Activated gamma-delta T cell (primary cell): ENCODE data around the gene HNRNPA3.
"Not testable (repeated sequence)": the region's sequence is repeated elsewhere in the genome, so short reads cannot be mapped to it uniquely, and the experiment has no call there.

Experiments used
- DNase-seq: peaks from one replicate; lab custom pipeline; 2025; lab: John Stamatoyannopoulos, UW

The HNRNPA3 gene

DNA sequence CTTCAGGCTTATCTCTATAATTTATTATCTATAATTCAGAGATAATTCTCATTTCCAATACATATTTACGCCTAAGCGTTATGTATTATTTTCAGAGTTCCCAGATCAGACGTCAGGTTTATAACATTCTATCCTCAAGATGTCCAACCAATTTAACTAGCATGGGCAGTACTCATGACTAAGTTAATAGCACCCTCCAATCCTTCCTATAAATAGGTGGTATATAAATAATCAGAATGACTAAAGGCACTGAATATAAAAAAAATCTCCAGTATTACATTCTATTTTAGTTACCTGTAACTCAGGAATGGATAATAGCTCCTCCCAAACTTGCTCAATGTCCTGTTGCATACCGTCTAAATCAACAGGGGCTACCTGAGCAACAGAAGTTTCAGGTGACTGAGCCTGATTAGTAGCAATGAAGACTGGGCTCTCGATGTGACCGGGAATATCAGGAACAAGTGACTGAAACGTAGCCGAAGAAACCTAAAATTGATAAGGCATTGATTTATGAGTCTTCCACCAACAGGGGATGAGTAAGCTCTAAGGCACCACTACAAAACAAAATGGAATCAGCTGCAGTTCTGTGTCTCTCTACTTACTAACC is 19.6 kb downstream of the HNRNPA3 start:
- no peak for DNase-seq

DNA sequence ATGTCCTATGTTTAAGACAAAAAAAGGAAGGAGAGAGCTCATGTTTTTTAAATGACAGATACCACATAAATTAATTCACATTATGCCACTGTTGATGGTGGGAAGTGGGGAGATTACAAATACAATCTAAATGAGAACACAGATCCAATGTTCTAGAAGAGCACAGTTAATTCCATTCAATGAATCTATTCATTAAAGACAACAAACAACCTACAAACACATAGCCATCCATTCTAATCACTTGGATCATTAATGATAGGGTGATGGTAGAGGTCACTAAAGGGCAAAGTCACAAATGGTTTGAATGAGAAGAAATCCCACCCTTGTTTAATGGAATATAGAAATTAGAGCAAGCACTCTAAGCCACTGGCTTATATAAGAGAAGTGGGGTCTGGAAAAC is 21.7 kb downstream of the HNRNPA3 start:
- DNase-seq = no peak

DNA sequence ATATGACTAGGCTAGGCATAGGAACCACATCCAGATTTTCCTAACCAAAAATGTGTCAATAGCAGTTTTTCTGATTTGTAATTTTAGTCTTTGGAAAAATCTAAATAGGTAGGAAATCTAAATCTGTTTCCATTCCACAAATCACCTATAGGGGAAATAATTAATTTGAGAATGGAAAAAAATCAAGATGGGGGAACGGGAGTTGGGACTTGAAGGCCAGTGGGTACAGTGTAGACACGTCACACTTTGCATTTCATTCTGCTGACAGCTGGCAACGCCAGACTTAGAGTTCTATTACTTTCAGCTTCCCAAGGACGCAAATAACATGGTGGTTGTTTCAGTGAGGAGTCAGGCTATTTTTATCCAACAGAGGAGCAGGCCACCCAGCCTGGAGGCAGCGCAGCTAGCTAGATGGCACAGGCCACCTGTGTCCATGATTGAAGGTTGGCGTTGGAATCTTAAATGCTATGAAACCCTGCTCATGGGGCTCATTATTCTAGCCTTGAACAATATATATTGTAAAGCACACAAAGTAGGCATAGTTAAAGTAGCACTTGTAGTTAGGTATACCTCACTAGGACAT is 23.4 kb downstream of the HNRNPA3 start:
- DNase-seq = no peak

DNA sequence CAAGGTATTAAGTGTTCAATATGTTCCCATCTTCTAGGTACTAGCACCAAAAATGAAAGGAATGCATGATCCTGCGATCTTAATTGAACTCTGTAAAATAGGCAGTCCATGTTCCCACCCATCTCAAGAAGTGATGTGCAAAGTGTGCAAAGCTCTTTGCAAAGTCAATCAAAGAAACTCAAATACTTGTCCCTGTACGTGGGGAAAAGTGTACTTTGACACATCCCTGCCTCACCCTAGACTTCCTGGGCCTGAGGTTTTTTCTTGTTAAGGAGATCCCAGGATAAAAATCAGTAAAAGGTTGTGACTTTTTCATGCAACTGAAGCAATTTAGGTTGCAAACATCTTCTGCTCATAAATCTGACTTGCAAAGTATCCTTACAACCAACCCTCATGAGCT is 25.3 kb downstream of the HNRNPA3 start:
- no peak for DNase-seq

DNA sequence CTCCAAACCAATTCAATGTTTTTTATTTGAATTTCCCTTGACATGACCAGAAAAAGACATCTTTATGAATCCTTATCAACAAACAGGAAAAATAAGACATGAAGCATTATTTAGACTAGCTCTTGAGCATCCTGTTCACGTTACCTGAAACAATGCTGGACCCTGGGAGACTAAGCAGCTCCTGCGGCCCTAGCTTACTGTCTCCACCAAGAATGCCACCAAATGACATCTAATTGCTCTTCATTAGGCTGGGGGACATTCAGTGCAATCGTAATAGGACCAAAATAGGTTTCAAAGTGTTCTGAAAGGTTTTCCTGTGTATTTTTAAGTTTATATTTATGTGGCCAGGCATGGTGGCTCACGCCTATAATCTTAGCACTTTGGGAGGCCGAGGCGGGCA is 26.5 kb downstream of the HNRNPA3 start:
- no peak for DNase-seq

DNA sequence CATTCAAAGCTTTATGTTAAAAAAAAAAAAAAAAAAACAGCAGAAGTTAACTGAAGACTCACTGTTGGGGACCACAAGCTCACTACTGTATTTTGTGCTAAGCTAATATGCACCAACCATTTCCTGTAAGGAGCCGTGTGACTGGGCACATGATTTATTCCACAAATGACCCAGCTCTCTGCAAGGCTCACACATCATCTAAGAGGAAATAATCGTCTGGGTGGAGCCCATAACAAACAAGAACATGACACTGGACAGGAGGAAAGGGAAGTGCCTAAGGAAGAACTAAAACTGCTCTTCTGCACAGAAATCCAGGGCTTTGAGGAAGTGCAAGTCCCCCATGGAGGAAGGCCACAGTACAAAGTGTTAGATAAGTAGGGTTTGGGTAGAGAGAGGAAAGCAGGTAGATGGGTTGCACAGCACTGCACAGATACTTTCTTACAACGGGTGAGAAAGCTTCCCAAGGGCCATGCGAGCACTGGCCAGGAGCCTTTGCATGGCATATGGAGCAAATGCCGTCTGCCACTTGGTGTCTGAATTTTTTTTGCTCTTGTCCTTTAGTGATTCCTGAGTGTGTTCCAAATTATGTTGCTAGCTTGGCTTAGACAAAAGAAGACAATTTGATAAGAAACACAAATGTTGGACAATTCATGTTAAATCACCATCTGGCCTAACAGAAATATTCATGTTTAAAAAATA is 27.5 kb downstream of the HNRNPA3 start:
- DNase-seq = no peak

DNA sequence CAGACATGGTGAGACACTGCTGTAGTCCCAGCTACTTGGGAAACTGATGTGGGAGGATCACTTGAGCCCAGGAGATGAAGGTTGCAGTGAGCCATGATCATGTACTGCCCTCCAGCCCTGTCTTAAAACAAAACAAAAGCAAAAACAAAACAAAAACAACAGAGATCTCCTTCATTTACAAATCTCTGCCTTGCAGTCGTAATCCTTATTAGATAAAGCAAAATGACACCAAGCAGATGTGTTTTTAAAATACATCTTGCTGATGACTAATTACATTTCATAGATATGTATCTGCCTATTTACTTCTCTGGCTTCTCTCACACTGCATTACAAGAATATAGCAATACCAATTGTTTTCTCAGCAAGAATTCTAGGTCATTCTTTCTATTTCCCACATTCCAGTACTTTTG is 29.1 kb downstream of the HNRNPA3 start:
- DNase-seq = no peak

DNA sequence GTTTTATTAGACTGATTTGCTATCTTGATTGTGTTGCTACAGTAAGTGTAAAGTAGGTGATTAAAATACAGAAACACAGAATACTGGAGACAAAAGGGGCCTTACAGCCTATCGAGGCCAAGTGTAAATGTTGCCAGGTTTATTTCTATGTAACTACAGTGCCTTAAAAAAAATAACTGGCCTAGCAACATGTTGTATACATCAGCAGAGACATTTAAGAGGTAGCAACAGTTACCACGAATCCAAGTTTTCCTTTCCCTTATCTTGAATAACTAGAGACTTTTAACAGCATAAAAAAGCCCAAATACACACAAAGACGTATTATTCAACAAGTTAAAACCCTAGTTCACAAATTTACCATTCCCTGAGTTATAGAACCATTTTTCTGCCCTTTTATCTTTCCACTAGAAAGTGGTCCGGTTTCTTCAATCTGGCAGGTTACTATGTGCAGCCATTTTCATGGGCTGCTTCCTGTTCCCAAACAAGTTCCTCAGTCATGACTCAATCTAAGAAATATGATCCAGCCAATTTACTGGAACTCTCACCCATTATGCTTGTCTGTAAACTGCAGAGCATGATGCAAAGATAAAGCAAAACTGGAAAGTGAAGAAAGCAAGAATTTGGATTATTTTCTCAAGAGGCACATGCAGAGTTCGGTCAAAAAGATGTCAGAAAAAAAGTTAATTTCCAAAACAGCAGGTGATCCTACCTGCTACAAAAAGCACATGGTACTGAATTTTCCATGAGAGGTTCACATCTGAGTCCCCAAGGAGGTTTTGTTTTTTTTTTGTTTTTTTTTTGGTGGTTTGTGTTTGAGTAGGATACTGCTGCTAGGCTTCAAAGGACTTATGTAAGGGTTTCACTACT is 29.8 kb downstream of the HNRNPA3 start:
- no peak for DNase-seq

DNA sequence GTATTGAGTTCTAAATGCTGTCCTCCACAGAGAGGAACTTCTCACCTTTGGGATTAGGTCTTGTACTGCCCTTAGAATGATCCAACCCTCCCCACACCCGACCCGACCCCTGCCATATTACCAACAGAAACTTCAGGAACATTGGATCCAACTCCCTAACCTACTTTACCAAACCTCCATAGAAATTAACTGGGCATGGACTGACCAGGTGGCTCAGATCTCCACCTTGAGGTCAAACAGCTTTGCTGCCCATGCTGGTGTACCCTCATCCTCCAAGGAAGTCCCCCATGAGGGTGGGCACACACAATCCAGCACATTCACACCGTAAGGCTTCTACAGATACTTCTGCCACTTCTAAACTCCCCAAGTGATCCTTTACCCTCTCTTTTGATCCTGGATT is 30.5 kb downstream of the HNRNPA3 start:
- no peak for DNase-seq

DNA sequence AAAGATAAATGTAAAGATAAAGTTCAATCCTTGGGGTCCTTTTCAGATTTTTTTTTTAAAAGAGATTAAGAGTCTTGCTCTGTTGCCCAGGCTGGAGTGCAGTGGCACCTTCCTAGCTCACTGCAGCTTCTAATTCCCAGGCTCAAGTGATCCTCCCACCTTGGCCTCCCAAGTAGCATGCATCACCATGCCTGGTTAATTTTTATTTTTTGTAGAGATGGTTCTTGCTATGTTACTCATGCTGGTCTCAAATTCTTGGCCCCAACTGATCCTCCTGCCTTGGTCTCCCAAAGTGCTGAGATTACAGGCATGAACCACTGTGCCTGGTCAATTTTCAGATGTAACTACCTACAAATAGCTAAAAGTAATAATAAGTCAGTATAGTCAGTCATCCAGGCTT is 30.9 kb downstream of the HNRNPA3 start:
- DNase-seq = no peak

DNA sequence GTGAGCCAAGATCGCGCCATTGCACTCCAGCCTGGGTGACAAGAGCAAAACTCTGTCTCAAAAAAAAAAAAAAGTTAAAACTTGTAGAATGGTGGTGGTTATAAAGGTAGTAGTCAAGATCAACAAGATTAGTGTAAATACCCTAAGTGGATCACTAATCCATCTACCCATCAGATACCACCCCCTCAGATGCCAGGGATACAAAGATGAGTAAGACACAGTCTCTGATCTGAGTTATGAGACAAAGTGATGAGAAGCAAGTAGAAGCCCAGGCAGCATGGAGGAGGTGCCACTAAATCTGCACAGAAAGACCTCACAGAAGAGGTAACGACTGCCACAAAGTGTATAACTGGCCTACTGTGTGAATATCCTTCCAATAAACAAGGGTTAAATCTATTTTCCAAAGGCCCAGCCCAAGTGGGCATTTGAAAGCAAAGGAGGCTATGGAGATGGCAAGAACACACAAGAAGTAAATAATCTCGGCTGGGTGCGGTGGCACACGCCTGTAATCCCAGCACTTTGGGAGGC is 31.7 kb downstream of the HNRNPA3 start:
- DNase-seq = no peak

DNA sequence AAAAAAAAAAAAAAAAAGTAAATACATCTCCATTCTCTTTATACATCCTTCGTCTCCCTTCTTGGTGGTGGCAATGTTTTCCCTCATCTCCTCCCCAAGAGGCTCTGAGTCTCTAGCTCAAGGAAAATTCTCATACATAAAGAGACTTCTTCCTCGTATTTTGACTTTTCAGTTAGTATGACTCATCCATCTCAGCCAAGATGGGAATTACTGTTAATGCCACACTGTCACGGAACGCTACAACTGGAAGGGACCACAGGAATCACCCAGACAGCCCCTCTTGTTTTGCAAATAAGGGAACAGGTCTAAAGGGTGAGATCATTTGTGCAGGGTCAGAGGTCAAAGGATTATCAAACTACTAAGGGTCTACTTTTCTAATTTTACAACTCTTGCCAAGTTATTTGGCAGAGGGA is 32.4 kb downstream of the HNRNPA3 start:
- DNase-seq = no peak

DNA sequence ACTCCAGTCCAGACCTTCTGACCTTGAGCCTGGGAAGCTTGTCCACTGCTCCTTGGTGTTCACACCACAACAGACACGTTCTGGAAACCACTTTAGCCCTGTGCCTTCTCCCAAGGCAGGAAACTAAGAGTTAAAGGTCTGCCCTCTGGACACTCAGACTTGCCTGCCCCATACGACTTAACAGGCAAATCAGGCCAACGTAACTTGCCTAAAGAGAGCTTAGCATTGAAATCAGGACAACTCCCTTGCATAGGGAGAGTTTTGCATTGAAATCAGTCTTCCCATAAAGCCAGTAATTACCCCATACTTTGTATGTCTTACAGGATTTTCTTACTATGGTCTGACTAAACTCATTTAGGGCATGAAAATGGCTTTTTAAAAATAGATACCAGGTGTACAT is 33.4 kb downstream of the HNRNPA3 start:
- DNase-seq = no peak

DNA sequence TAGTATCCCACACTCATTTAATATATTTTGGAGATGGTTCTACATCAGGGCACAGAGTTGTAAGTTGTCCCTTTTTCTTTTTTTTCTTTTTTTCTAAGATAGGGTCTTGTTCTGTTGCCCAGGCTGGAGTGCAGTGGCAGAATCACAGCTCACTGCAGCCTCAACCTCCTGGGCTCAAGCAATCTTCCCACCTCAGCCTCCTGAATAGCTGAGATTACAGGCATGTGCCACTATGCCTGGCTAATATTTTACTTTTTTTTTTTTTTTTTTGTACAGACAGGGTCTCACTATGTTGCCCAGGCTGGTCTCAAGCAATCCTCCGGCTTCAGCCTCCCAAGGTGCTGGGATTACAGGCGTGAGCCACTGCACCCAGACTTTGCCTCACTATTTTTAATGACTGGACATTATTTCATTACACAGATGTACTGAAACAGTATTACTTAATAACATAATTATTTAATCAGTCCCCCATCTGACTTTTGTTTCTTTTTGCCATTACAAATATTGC is 34.0 kb downstream of the HNRNPA3 start:
- not testable (repeated sequence) for DNase-seq

DNA sequence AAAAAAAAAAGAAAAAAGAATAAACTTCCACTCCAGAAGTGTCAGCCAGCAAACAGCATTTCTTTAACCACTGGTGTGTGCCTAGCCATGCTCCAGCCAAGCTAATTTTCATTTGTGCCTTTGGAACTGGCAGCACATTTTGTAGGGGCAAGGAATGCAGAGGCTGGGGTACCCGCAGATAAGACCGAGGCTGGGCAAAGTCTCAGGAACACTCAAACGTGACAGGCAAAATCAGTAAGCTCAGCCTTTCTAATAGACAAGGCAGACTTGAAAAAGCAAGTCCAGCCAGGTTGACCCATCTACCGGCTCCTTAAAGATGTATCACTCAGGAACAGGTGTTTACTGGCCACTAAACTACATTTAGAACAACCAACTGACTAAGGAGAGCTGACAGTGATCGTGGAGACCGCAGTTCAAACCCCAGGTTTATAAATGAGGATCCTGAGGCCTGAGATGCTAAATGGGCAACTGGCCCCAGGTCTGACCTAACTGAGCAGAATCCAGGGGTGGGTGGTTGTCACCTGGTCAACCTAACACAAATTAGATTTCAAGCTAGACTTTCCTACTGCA is 35.2 kb downstream of the HNRNPA3 start:
- DNase-seq = no peak

DNA sequence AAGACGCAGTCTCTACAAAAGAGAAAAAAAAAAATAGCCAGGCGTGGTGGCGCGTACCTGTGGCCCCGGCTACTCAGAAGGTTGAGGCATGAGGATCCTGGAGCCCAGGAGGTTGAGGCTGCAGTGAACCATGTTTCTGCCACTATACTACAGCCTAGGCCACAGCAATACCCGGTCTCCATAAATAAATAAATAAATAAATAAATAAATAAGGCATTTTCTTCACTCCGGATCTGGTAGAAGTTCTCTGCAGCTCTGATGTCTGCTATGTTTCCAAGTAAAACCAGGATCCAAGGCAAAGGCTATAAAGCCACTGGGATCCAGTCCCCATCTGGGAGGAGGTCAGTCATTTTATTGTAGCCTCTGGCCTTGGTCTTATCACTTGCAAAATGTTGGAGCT is 36.4 kb downstream of the HNRNPA3 start:
- no peak for DNase-seq

DNA sequence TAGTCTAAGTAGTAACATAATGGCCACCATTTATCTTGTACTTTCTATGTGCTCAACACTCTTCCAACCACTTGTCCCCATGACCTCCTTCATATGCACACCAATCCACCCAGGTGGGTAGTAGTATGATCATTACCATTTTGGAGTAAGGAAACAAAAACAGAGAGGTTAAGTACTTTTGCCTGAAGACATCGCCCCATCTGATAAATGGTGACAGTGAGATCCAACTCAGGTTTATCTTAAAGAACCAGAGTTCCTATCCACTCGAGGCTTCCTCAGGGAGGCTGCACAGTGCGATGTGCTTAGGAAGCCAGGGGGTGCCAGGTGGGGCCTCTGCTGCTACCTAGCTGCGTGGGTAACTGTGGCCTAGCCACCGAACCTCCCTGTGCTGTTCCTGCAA is 37.9 kb downstream of the HNRNPA3 start:
- no peak for DNase-seq

DNA sequence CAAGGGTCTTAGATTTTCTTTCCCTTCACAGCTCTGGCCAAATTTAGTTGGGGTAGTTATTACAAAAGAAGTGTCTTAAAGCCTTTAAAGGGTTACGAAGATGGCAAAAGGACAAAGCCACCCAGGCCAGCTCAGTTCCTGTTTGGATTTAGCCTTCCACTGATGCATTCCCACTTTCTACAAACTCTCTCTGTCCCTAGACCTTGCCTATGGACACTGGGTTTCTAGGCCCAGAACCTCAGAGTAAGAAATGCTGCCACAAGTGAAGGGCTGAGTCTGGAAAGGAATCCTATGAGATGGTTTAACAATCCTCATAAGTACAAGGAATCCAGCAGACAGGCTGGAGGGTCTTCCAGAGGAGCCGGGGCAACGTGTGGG is 38.6 kb downstream of the HNRNPA3 start:
- DNase-seq = no peak

DNA sequence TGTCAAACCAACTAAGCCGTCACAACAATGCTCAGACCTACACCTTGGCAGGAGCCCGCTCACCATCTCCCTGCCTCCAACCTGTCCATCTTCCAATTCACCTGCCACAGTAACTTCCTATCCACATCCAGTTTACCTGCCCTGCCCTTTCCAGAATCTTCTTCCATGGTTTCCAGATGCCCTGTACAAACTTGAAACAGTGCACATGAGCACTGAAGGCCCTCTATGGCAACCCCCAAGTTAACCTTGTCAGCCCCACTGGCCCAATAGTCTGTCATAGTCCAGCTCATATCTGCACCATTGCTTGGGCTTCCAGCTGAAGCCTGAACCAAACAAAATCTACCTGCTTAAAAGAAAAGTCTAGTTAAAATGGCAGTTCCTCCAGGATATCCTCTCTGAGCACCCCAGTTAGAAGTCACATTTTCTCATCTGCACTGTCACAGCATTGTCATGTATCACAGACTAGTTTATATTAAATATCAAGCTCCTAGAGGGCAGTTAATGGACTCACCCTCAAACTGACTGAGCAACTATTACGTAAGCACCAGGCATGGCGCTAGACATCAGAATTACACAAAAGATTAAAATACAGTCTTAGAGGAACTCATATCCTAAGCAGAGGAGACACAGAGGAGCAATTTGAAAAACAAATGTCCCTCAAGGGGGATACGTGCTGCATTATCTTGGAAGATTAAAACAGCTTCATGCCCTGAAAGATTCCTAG is 40.4 kb downstream of the HNRNPA3 start:
- no peak for DNase-seq

DNA sequence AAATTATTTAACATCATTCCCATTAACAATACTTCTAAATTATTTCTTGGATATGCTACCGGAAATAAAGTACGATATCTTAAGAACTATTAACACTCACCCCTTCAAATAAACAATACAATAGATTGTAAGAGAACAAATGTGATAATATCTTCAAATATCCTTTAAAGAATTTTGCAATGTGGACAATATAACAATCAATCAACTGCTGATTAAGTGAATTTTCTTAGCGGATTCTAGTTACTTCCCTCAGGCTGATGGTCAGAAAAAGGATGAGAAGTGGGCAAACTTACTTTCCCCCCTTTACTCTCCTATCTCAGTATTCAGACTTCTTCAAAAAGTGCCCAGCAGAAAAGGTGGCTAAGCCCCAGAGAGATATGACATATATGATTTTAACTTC is 41.1 kb downstream of the HNRNPA3 start:
- no peak for DNase-seq
